NB4 (cell line): ENCODE results near the gene DRC7.

Source experiments
- DNase-seq: peaks from one replicate; pipeline ENCODE4 v3.0.0; 2010; ENCODE audit warnings: low read depth
- H3K4me3 ChIP-seq: one replicate; pipeline ENCODE4 v1.5.1; 2011; ENCODE audit warnings: mild to moderate bottlenecking, low read depth, low read length, moderate library complexity
- CTCF ChIP-seq: IDR thresholded peaks from one replicate; pipeline ENCODE4 v1.5.1; 2012; ENCODE audit warnings: low read depth, low read length
- MYC ChIP-seq: IDR thresholded peaks from 2 replicates; pipeline ENCODE4 v1.6.1; 2011; ENCODE audit warnings: low read depth, low read length
- POLR2A ChIP-seq: IDR thresholded peaks from 2 replicates; pipeline ENCODE4 v1.6.1; 2011; ENCODE audit warnings: mild to moderate bottlenecking; ENCODE audit not compliant: insufficient read length; ENCODE audit errors: extremely low read depth
- TF ChIP-seq, protein P1 (sequence below): IDR thresholded peaks from 2 replicates; pipeline ENCODE4 v1.6.1; 2011; ENCODE audit warnings: low read depth, low read length

The DRC7 gene

GRCh38 chr16:57725151-57725550, 30.5 kb downstream of the DRC7 start:
- TF ChIP-seq POLR2A (no peak), CTCF (no peak), MYC (no peak)
- TF ChIP-seq, protein P1, sequence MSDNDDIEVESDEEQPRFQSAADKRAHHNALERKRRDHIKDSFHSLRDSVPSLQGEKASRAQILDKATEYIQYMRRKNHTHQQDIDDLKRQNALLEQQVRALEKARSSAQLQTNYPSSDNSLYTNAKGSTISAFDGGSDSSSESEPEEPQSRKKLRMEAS, result no peak
- no peak overlapping the region for H3K4me3 ChIP-seq
- no peak for DNase-seq

DNA sequence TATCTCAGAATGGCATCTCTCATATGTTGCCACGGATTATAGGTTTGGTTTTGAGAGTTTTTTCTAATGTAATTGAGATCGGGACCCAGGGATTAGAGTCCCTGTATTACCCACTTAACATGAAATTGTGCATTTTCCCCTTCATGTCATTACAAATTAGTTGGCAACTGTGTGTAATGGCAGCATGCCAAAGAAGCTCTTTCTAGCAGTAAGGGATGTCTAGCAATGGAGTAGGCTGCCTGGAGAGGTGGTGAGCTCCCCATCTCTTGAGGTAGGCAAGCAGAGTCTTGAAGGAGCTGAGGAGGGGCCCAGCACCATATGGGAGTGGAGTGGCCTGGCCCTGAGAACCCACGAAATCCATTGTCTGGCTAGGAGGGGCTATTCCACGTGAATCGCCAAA, 30.9 kb downstream of the DRC7 start:
- DNase-seq, result no peak
- no peak overlapping the region for H3K4me3 ChIP-seq
- no peak for TF ChIP-seq POLR2A
- TF ChIP-seq, protein P1, result no peak
- no peak for TF ChIP-seq MYC
- no peak for TF ChIP-seq CTCF

DNA sequence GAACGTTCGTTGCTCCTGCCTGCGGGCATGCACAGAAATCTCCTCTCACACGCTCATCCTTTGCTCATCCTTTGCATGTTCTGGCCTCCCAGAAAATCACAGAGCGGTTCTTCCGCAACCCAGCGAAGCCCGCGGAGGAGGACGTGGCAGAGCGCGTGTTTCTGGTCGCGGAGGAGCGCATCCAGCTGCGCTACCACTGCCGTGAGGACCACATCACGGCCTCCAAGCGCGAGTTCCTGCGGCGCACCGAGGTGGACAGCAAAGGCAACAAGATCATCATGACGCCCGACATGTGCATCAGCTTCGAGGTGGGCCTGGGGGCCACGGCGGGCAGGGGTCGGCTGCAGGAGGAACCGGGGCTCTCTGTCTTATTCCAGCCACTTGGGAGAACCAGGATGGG, 31.4 kb downstream of the DRC7 start:
- TF ChIP-seq MYC, result no peak
- no peak for TF ChIP-seq CTCF
- TF ChIP-seq POLR2A, result no peak
- TF ChIP-seq, protein P1, result no peak
- DNase-seq, result no peak
- no peak overlapping the region for H3K4me3 ChIP-seq

- no peak for DNase-seq
- TF ChIP-seq CTCF, result no peak
- TF ChIP-seq MYC, result no peak
- no peak for TF ChIP-seq POLR2A
- TF ChIP-seq, protein P1, result no peak
- H3K4me3 ChIP-seq, result no peak overlapping the region
Measured at GRCh38 chr16:57726433-57726947, 31.9 kb downstream of the DRC7 start.

DNA sequence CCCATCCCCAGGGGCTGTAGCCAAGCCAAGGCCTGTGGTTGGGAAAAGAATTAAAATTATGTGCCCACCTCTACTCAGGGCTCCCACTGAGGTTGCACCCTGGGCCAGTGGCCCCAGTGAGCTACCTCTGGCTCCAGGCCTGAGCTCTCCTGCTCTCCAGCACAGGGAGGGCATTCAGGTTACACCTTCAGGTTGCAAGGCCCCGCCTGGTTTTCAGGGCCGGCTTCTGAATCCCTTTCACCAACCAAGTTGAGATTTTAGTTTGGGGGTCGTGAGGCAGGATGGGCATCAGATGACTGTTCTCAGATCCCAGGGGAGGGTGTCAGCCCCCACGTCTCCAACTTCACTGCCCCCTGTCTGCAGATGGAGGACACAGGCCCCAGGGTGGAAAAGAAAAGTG, 33.0 kb downstream of the DRC7 start:
- no peak for DNase-seq
- TF ChIP-seq, protein P1, result no peak
- TF ChIP-seq POLR2A (no peak), CTCF (peak; percentile 13), MYC (no peak)
- no peak overlapping the region for H3K4me3 ChIP-seq
